GM23338 (cell line): Measurements from ENCODE around the gene DTNA. TPM values are rescaled to one million over a fixed set of nuclear protein-coding genes. Genes with fewer than 3 reads are reported as not detected.
A peak's percentile ranks its signal among the peaks of the same experiment; 100 is the strongest.

Source experiments
- ATAC-seq: fragments of 200-7000 bp; cut with Tn5 transposase; 3 replicates; pipeline ENCODE4 v1.9.1; 2020
- DNase-seq: peaks from one replicate; pipeline ENCODE4 v3.0.0-alpha.2; 2015; ENCODE audit warnings: low spot score
- H2AFZ ChIP-seq: fragments of 200-600 bp; sonication (generic); 2 replicates; pipeline ENCODE4 v1.8.0; 2016; ENCODE audit warnings: antibody characterized with exemption, mild to moderate bottlenecking, moderate library complexity
- H3F3A ChIP-seq: fragments of 200-600 bp; sonication (generic); replicated peaks from 2 replicates; pipeline ENCODE4 v1.8.0; 2017; ENCODE audit warnings: antibody characterized with exemption, mixed run types, low read depth
- H3K27ac ChIP-seq: fragments of 200-600 bp; sonication (generic); 2 replicates; pipeline ENCODE4 v1.6.1; 2016; ENCODE audit warnings: low read depth
- H3K27me3 ChIP-seq: fragments of 200-600 bp; sonication (generic); 2 replicates; pipeline ENCODE4 v1.8.0; 2016; ENCODE audit warnings: mild to moderate bottlenecking, mixed run types, moderate library complexity; ENCODE audit not compliant: insufficient read depth
- H3K36me3 ChIP-seq: fragments of 200-600 bp; sonication (generic); 2 replicates; pipeline ENCODE4 v1.8.0; 2016; ENCODE audit warnings: mild to moderate bottlenecking; ENCODE audit not compliant: insufficient read depth
- H3K4me1 ChIP-seq: fragments of 200-600 bp; sonication (generic); 2 replicates; pipeline ENCODE4 v1.8.0; 2016; ENCODE audit warnings: mild to moderate bottlenecking, moderate library complexity; ENCODE audit not compliant: insufficient read depth
- H3K4me2 ChIP-seq: fragments of 200-600 bp; sonication (generic); 2 replicates; pipeline ENCODE4 v1.7.1; 2017; ENCODE audit warnings: mixed run types
- H3K4me3 ChIP-seq: fragments of 200-600 bp; sonication (generic); 2 replicates; pipeline ENCODE4 v1.6.1; 2016; ENCODE audit warnings: mixed run types
- H3K79me2 ChIP-seq: fragments of 200-600 bp; sonication (generic); replicated peaks from 2 replicates; pipeline ENCODE4 v1.8.0; 2017; ENCODE audit warnings: mild to moderate bottlenecking; ENCODE audit not compliant: insufficient read depth
- H3K9me2 ChIP-seq: fragments of 200-600 bp; sonication (generic); 2 replicates; pipeline ENCODE4 v1.8.0; 2017; ENCODE audit not compliant: insufficient read depth
- H4K20me1 ChIP-seq: fragments of 200-600 bp; sonication (generic); replicated peaks from 2 replicates; pipeline ENCODE4 v1.8.0; 2017; ENCODE audit warnings: mild to moderate bottlenecking; ENCODE audit not compliant: insufficient read depth
- H3K27ac Mint-ChIP-seq: 2 replicates; pipeline ENCODE4 v1.8.0; 2020; ENCODE audit warnings: inconsistent platforms, mild to moderate bottlenecking, moderate library complexity, mixed read lengths
- H3K27me3 Mint-ChIP-seq: 3 replicates; pipeline ENCODE4 v1.8.0; 2022; ENCODE audit warnings: low read depth, mild to moderate bottlenecking, moderate library complexity, mixed read lengths, inconsistent platforms; ENCODE audit not compliant: insufficient read depth, poor library complexity
- H3K36me3 Mint-ChIP-seq: 3 replicates; pipeline ENCODE4 v1.8.0; 2021; ENCODE audit warnings: low read depth, mild to moderate bottlenecking, inconsistent platforms, moderate library complexity, mixed read lengths
- H3K4me1 Mint-ChIP-seq: 3 replicates; pipeline ENCODE4 v1.8.0; 2020; ENCODE audit warnings: mild to moderate bottlenecking, inconsistent platforms, mixed read lengths
- H3K4me3 Mint-ChIP-seq: 3 replicates; pipeline ENCODE4 v1.8.0; 2021; ENCODE audit warnings: moderate library complexity, mild to moderate bottlenecking, inconsistent platforms, mixed read lengths
- H3K9me3 Mint-ChIP-seq: 3 replicates; pipeline ENCODE4 v1.8.0; 2020; ENCODE audit warnings: moderate library complexity, mild to moderate bottlenecking, inconsistent platforms, mixed read lengths
- CREB1 ChIP-seq: fragments of 250-450 bp; sonication (Bioruptor Pico); IDR thresholded peaks from 2 replicates; pipeline ENCODE4 v1.5.0; 2020; ENCODE audit warnings: low read depth, mild to moderate bottlenecking, moderate library complexity
- EZH2 ChIP-seq: fragments of 200-600 bp; sonication (generic); IDR thresholded peaks from one replicate; pipeline ENCODE4 v1.8.0; 2017; ENCODE audit warnings: antibody characterized with exemption, mild to moderate bottlenecking, low read depth; ENCODE audit not compliant: unreplicated experiment
- EZH2phosphoT487 ChIP-seq: fragments of 200-600 bp; sonication (generic); IDR thresholded peaks from one replicate; pipeline ENCODE4 v1.8.1; 2018; ENCODE audit warnings: antibody characterized with exemption; ENCODE audit not compliant: unreplicated experiment
- NANOG ChIP-seq: IDR thresholded peaks from 2 replicates; pipeline ENCODE4 v1.6.1; 2016; ENCODE audit warnings: antibody characterized with exemption, borderline replicate concordance
- POLR2AphosphoS5 ChIP-seq: IDR thresholded peaks from 2 replicates; pipeline ENCODE4 v1.6.1; 2016; ENCODE audit warnings: antibody characterized with exemption, low read depth
- ZNF114 ChIP-seq: fragments of 250-450 bp; sonication (Bioruptor Pico); IDR thresholded peaks from 2 replicates; pipeline ENCODE4 v1.5.0; 2020; ENCODE audit warnings: mild to moderate bottlenecking, moderate library complexity
- ZNF331 ChIP-seq: fragments of 250-450 bp; sonication (Bioruptor Pico); IDR thresholded peaks from 2 replicates; pipeline ENCODE4 v1.5.0; 2020; ENCODE audit warnings: low read depth, mild to moderate bottlenecking, moderate library complexity
- polyA plus RNA-seq: library from polyadenylated mRNA; unstranded; fragments of >200 nt; fragmentation: Nextera tagmentation; extraction: Ambion mirVana; gene quantifications from 2 replicates; pipeline ENCODE4 v1.2.1, GENCODE V29; 2016
- total RNA-seq: library from RNA; depleted of rRNA; stranded (reverse); fragments of >200 nt; shearing (Covaris generic); gene quantifications from 2 replicates; pipeline ENCODE4 v1.2.3, GENCODE V29; 2014
- TF ChIP-seq, protein P1 (sequence below): IDR thresholded peaks from one replicate; pipeline ENCODE4 v1.6.1; 2018; ENCODE audit warnings: antibody characterized with exemption; ENCODE audit not compliant: unreplicated experiment
- TF ChIP-seq, protein P2 (sequence below): IDR thresholded peaks from 2 replicates; pipeline ENCODE4 v1.6.1; 2016; ENCODE audit warnings: antibody characterized with exemption
- TF ChIP-seq, protein P3 (sequence below), 2 experiments: fragments of 200-600 bp in 1 of 2; sonication (generic) in 1 of 2; conservative IDR thresholded peaks; 2 replicates each; pipeline versions ENCODE4 v1.5.1 to v1.6.1; 2016 to 2017; ENCODE audit warnings: antibody characterized with exemption in 2 of 2, low read depth in 2 of 2, mild to moderate bottlenecking in 2 of 2, moderate library complexity in 1 of 2

Gene DTNA
- total and polyA plus RNA-seq, 2 experiments from 2014 or later = 11.5 to 25.1 TPM

DNA sequence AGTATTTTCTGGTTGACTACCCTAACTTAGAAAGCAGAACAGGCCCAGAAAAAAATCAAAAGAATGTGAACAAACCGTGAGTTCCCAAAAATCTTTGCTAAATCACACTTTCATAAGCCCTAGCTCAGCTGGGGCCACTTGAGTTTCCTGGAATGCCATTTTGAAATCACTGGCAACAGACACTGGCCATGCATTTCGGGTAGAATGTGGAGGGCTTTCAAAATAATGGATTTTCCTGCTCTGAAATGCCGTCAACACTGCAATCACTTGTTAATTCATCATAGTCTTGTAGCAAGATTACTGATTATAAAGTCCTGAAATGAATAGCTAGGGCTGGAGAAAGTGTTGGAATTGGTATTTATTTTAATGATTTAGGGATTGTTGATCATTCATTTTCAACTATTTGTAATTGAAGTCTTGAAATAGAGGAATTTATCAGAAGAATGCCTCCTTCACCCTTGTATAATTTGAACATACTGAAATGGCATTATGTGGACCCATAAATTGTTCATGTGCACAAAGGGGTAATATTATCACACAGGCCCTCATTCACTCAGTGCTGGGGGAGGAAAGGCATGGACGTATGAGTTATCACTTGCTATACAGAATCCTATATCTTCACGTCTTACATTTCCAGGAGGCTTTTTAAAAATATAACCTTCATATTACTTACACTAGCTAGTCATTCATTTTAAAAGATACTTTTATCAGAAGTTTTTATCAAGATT is 134.8 kb downstream of the DTNA start (continued):
- no peak for TF ChIP-seq EZH2phosphoT487
- no peak for TF ChIP-seq NANOG
- no peak for TF ChIP-seq ZNF331

DNA sequence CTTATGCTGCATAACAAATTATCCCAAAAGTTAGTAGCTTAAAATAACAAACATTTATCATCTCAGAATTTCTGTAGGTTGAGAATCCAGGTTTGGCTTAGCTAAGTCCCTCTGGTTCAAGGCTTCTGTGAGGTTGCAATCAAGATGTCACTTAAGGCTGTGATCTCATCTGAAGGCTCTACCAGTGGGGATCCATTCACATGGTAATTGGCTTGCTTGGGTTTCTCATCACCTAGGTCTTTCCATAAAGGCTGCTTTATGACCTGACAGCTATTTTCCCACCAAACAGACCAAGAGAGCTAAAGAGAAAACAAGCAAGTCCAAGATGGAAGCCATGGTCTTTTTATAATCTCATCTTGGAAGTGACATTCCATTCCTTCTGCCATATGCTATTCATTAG is 137.3 kb downstream of the DTNA start:
- Histone ChIP-seq H3F3A (no peaks in the 10 kb centered on the region), H3K27me3 (no peaks in the 10 kb centered on the region), H4K20me1 (no peaks in the 10 kb centered on the region), H3K4me2 (no peak overlapping the region), H2AFZ (no peak overlapping the region), H3K36me3 (no peaks in the 10 kb centered on the region), H3K27ac (no peak overlapping the region), H3K4me3 (no peak overlapping the region), H3K79me2 (no peaks in the 10 kb centered on the region), H3K4me1 (peaks cover 13% of the 10 kb centered on the region), H3K9me2 (0 out of 2 replicates have a peak, but pooled peaks cover 13% of the 10 kb centered on the region)
- Mint-ChIP-seq H3K36me3 (peaks cover 13% of the 10 kb centered on the region), H3K4me3 (no peak overlapping the region), H3K9me3 (peaks cover 14% of the 10 kb centered on the region; the same call in 2 of the 3 replicates), H3K27ac (no peak overlapping the region), H3K27me3 (peaks cover 2% of the 10 kb centered on the region), H3K4me1 (peaks cover 18% of the 10 kb centered on the region)
- ATAC-seq = peak; percentile 38; the same call in 2 of the 3 replicates
- DNase-seq = peak; percentile 14
- no peak for TF ChIP-seq ZNF114 (CRISPR knock-in tag)
- TF ChIP-seq, protein P1, sequence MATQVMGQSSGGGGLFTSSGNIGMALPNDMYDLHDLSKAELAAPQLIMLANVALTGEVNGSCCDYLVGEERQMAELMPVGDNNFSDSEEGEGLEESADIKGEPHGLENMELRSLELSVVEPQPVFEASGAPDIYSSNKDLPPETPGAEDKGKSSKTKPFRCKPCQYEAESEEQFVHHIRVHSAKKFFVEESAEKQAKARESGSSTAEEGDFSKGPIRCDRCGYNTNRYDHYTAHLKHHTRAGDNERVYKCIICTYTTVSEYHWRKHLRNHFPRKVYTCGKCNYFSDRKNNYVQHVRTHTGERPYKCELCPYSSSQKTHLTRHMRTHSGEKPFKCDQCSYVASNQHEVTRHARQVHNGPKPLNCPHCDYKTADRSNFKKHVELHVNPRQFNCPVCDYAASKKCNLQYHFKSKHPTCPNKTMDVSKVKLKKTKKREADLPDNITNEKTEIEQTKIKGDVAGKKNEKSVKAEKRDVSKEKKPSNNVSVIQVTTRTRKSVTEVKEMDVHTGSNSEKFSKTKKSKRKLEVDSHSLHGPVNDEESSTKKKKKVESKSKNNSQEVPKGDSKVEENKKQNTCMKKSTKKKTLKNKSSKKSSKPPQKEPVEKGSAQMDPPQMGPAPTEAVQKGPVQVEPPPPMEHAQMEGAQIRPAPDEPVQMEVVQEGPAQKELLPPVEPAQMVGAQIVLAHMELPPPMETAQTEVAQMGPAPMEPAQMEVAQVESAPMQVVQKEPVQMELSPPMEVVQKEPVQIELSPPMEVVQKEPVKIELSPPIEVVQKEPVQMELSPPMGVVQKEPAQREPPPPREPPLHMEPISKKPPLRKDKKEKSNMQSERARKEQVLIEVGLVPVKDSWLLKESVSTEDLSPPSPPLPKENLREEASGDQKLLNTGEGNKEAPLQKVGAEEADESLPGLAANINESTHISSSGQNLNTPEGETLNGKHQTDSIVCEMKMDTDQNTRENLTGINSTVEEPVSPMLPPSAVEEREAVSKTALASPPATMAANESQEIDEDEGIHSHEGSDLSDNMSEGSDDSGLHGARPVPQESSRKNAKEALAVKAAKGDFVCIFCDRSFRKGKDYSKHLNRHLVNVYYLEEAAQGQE = no peak
- TF ChIP-seq NANOG = no peak
- no peak for TF ChIP-seq ZNF331
- no peak for TF ChIP-seq CREB1
- TF ChIP-seq, protein P2, sequence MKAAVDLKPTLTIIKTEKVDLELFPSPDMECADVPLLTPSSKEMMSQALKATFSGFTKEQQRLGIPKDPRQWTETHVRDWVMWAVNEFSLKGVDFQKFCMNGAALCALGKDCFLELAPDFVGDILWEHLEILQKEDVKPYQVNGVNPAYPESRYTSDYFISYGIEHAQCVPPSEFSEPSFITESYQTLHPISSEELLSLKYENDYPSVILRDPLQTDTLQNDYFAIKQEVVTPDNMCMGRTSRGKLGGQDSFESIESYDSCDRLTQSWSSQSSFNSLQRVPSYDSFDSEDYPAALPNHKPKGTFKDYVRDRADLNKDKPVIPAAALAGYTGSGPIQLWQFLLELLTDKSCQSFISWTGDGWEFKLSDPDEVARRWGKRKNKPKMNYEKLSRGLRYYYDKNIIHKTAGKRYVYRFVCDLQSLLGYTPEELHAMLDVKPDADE = no peak
- no peak for TF ChIP-seq EZH2
- TF ChIP-seq, protein P3, sequence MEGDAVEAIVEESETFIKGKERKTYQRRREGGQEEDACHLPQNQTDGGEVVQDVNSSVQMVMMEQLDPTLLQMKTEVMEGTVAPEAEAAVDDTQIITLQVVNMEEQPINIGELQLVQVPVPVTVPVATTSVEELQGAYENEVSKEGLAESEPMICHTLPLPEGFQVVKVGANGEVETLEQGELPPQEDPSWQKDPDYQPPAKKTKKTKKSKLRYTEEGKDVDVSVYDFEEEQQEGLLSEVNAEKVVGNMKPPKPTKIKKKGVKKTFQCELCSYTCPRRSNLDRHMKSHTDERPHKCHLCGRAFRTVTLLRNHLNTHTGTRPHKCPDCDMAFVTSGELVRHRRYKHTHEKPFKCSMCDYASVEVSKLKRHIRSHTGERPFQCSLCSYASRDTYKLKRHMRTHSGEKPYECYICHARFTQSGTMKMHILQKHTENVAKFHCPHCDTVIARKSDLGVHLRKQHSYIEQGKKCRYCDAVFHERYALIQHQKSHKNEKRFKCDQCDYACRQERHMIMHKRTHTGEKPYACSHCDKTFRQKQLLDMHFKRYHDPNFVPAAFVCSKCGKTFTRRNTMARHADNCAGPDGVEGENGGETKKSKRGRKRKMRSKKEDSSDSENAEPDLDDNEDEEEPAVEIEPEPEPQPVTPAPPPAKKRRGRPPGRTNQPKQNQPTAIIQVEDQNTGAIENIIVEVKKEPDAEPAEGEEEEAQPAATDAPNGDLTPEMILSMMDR (conservative IDR thresholded peaks at IDR 0.05; ENCODE audit: low read depth in 2 of 2) = no peak
- TF ChIP-seq POLR2AphosphoS5 = no peak
- no peak for TF ChIP-seq EZH2phosphoT487
